K562 (cell line): ENCODE data around the gene SCYL1. TPM values are rescaled to one million over a fixed set of nuclear protein-coding genes. Genes with fewer than 3 reads are reported as not detected.

Source experiments
- BACH1 ChIP-seq: fragments of 200-800 bp; sonication (Bioruptor generic); IDR thresholded peaks from 2 replicates; pipeline ENCODE4 v1.6.1; 2016; ENCODE audit warnings: missing genetic modification characterization, missing compliant biosample characterization
- CBFA2T2 ChIP-seq: fragments of 450-650 bp; conservative IDR thresholded peaks from 2 replicates; pipeline ENCODE4 v1.6.1; 2017; ENCODE audit warnings: mild to moderate bottlenecking
- CHD4 ChIP-seq: fragments of 200-600 bp; sonication (generic); IDR thresholded peaks from 3 replicates; pipeline ENCODE4 v1.6.1; 2012; ENCODE audit warnings: low read depth, mild to moderate bottlenecking, mixed read lengths, low read length, inconsistent platforms; ENCODE audit not compliant: insufficient read depth, insufficient replicate concordance, poor library complexity, severe bottlenecking
- COPS2 ChIP-seq: fragments of 450-650 bp; conservative IDR thresholded peaks from 2 replicates; pipeline ENCODE4 v1.6.1; 2016; ENCODE audit warnings: mild to moderate bottlenecking, moderate library complexity
- ETV1 ChIP-seq: fragments of 450-650 bp; conservative IDR thresholded peaks from 2 replicates; pipeline ENCODE4 v1.6.1; 2016; ENCODE audit warnings: missing genetic modification characterization, control low read depth, low read depth, missing compliant biosample characterization
- ILF3 ChIP-seq: fragments of 450-650 bp; IDR thresholded peaks from 2 replicates; pipeline ENCODE4 v1.6.1; 2018; ENCODE audit warnings: antibody characterized with exemption, mild to moderate bottlenecking, moderate library complexity, borderline replicate concordance
- MEIS2 ChIP-seq: fragments of 450-650 bp; IDR thresholded peaks from 2 replicates; pipeline ENCODE4 v1.6.1; 2014; ENCODE audit warnings: mild to moderate bottlenecking; ENCODE audit not compliant: partially characterized antibody
- PHB ChIP-seq: fragments of 250-450 bp; sonication (Bioruptor Pico); IDR thresholded peaks from 2 replicates; pipeline ENCODE4 v1.5.0; 2021
- PTRF ChIP-seq: fragments of 450-650 bp; IDR thresholded peaks from 2 replicates; pipeline ENCODE4 v1.6.1; 2016; ENCODE audit warnings: mild to moderate bottlenecking, missing genetic modification characterization, missing compliant biosample characterization
- SIN3B ChIP-seq: fragments of 450-650 bp; IDR thresholded peaks from 2 replicates; pipeline ENCODE4 v1.6.1; 2017; ENCODE audit warnings: low read depth, mild to moderate bottlenecking, moderate library complexity
- SMAD2 ChIP-seq: fragments of 150-350 bp; IDR thresholded peaks from 2 replicates; pipeline ENCODE4 v1.6.1; 2014; ENCODE audit warnings: low read depth, mild to moderate bottlenecking, low read length
- STAG1 ChIP-seq: sonication (generic); formaldehyde crosslinking; IDR thresholded peaks from 2 replicates; pipeline ENCODE4 v1.5.0; 2020; ENCODE audit warnings: missing genetic modification reagents, borderline replicate concordance
- STAT6 ChIP-seq: sonication (generic); formaldehyde crosslinking; IDR thresholded peaks from 2 replicates; pipeline ENCODE4 v1.8.1; 2023; ENCODE audit warnings: mild to moderate bottlenecking, missing genetic modification reagents
- TAL1 ChIP-seq: fragments of 450-650 bp; IDR thresholded peaks from 2 replicates; pipeline ENCODE4 v1.6.1; 2016; ENCODE audit warnings: mild to moderate bottlenecking
- ZBTB11 ChIP-seq, 3 experiments: fragments of 200-800 bp in 1 of 3; fragments of 250-450 bp in 1 of 3; fragments of 450-650 bp in 1 of 3; sonication (Bioruptor Pico) in 1 of 3; sonication (Bioruptor generic) in 1 of 3; formaldehyde crosslinking in 1 of 3; IDR thresholded peaks; 2 replicates each; pipeline versions ENCODE4 v1.6.1 to v1.8.0; 2016 to 2022; ENCODE audit warnings: mild to moderate bottlenecking in 2 of 3, missing genetic modification characterization in 2 of 3, missing compliant biosample characterization in 1 of 3, moderate library complexity in 1 of 3
- ZBTB43 ChIP-seq: sonication (generic); formaldehyde crosslinking; IDR thresholded peaks from 2 replicates; pipeline ENCODE4 v1.8.0; 2023; ENCODE audit warnings: mild to moderate bottlenecking, missing genetic modification reagents
- ZC3H11A ChIP-seq: IDR thresholded peaks from 2 replicates; pipeline ENCODE4 v1.6.1; 2012; ENCODE audit warnings: low read depth, low read length, improper control_type of control experiment
- ZC3H8 ChIP-seq: fragments of 450-650 bp; IDR thresholded peaks from 2 replicates; pipeline ENCODE4 v1.6.1; 2017
- ZFP30 ChIP-seq: fragments of 250-450 bp; sonication (Bioruptor Pico); IDR thresholded peaks from 2 replicates; pipeline ENCODE4 v1.8.0; 2022; ENCODE audit warnings: moderate library complexity, mild to moderate bottlenecking, inconsistent platforms, borderline replicate concordance
- ZNF124 ChIP-seq: sonication (generic); formaldehyde crosslinking; IDR thresholded peaks from 2 replicates; pipeline ENCODE4 v1.8.1; 2022; ENCODE audit warnings: missing genetic modification reagents
- ZNF408 ChIP-seq: fragments of 250-450 bp; sonication (Bioruptor Pico); IDR thresholded peaks from 2 replicates; pipeline ENCODE4 v1.4.0; 2020; ENCODE audit warnings: low read depth, mild to moderate bottlenecking, moderate library complexity
- polyA plus RNA-seq, 8 experiments: library from polyadenylated mRNA; depleted of rRNA in 4 of 8; stranded (reverse) in 5 of 8; unstranded in 3 of 8; fragments of >200 nt; fragmentation: Nextera tagmentation in 2 of 8; fragmentation: Illumina TruSeq in 1 of 8; extraction: Ambion mirVana in 2 of 8; extraction: Trizol in 1 of 8; gene quantifications; 2 replicates each; pipeline versions ENCODE4 v1.2.1 to v1.2.3, GENCODE V29; 2011 to 2014; ENCODE audit warnings: inconsistent platforms in 1 of 8, missing spikeins in 1 of 8
- total RNA-seq, 7 experiments: library from RNA; depleted of rRNA in 6 of 7; stranded (reverse); fragments of >200 nt in 6 of 7; fragmentation: Illumina TruSeq in 2 of 7; extraction: Trizol in 2 of 7; gene quantifications; 2 replicates each; pipeline versions ENCODE4 v1.2.1 to v1.2.3, GENCODE V29; 2011 to 2021; ENCODE audit warnings: low replicate concordance in 1 of 7

SCYL1 gene
- total and polyA plus RNA-seq, 9 of the 15 experiments (the other 6 are each of a cell fraction or from before 2014, with no cell fraction given): 1.9 to 145 (median 57.6) TPM

GRCh38 chr11:65504674-65505465 is 20.0 kb upstream of the SCYL1 start (continued):
- TF ChIP-seq STAT6 (CRISPR knock-in tag) (no peak), ZBTB43 (0 out of 2 replicates have a peak, but pooled peaks have one; percentile 7), COPS2 (no peak), ZFP30 (CRISPR knock-in tag) (no peak), PTRF (tag) (no peak), ZNF124 (no peak), BACH1 (tag) (no peak), ZNF408 (CRISPR knock-in tag) (no peak), TAL1 (no peak), ILF3 (peak; percentile 96), CBFA2T2 (no peak), SIN3B (no peak), ZC3H11A (no peak), CHD4 (no peak), PHB (CRISPR knock-in tag) (peak; percentile 92; the same call in 1 of the 2 replicates), STAG1 (CRISPR knock-in tag) (no peak), SMAD2 (no peak), ZC3H8 (no peak), ZBTB11 (CRISPR knock-in tag; IDR thresholded peaks at IDR 0.05) (no peak; a peak in 1 of 6 replicates), ETV1 (tag) (no peak), MEIS2 (no peak)
